Testis (tissue), 2 donors: Measurements from ENCODE around the gene ANKRD16.

Experiments
- CTCF ChIP-seq, 3 experiments: fragments of 450-650 bp in 2 of 3; fragments of 200-600 bp in 1 of 3; sonication (generic) in 1 of 3; IDR thresholded peaks; one replicate each; pipeline ENCODE4 v1.5.1; 2016 to 2019; ENCODE audit warnings: antibody characterized with exemption in 3 of 3, mild to moderate bottlenecking in 2 of 3, moderate library complexity in 1 of 3
- POLR2A ChIP-seq: fragments of 450-650 bp; IDR thresholded peaks from one replicate; pipeline ENCODE4 v1.6.1; 2017; ENCODE audit warnings: antibody characterized with exemption, mild to moderate bottlenecking, moderate library complexity

GRCh38 chr10:5871596-5871995 is 18.1 kb downstream of the ANKRD16 start:
- TF ChIP-seq CTCF (IDR thresholded peaks at IDR 0.05) (no peak), POLR2A (no peak)
